Activated T-cell treated with anti-CD3 and anti-CD28 coated beads, Interleukin-2, amount 50 U/mL, for 72 hours (primary cell): ENCODE results near the gene ABHD13. TPM values are rescaled to one million over a fixed set of nuclear protein-coding genes. Genes with fewer than 3 reads are reported as not detected.

ENCODE experiments used
- ATAC-seq, 2 donors: fragments of 150-1000 bp; cut with Tn5 transposase; replicated peaks in 1 of 2; 2 replicates each; pipeline ENCODE4 v1.10.0; 2021; ENCODE audit warnings: moderate library complexity in 2 of 2, mild to moderate bottlenecking in 1 of 2
- DNase-seq, 2 donors: peaks; one replicate each; pipeline ENCODE4 v3.0.0; 2021 to 2022; ENCODE audit warnings: mixed read lengths in 1 of 2
- H3K27ac Mint-ChIP-seq: one replicate; pipeline ENCODE4 v1.8.0; 2022; ENCODE audit warnings: mild to moderate bottlenecking, moderate library complexity, mixed read lengths
- H3K27me3 Mint-ChIP-seq: one replicate; pipeline ENCODE4 v1.8.0; 2022; ENCODE audit warnings: low read depth, mixed read lengths
- H3K36me3 Mint-ChIP-seq, 2 donors: one replicate each; pipeline ENCODE4 v1.8.0; 2022; ENCODE audit warnings: mixed read lengths in 2 of 2, mild to moderate bottlenecking in 1 of 2; ENCODE audit not compliant: insufficient read depth in 2 of 2
- H3K4me1 Mint-ChIP-seq: one replicate; pipeline ENCODE4 v1.8.0; 2022; ENCODE audit warnings: low read depth, mixed read lengths
- H3K4me3 Mint-ChIP-seq, 2 donors: one replicate each; pipeline ENCODE4 v1.8.0; 2022; ENCODE audit warnings: mild to moderate bottlenecking in 2 of 2, mixed read lengths in 2 of 2, moderate library complexity in 2 of 2
- H3K9me3 Mint-ChIP-seq, 2 donors: one replicate each; pipeline ENCODE4 v1.8.0; 2022; ENCODE audit warnings: mixed read lengths in 2 of 2
- total RNA-seq, 2 donors: library from RNA; stranded (reverse); gene quantifications; one replicate each; pipeline ENCODE4 v1.2.3, GENCODE V29; 2022

The ABHD13 gene
- total RNA-seq, 2 donors from 2014 or later = 5.3 to 6.5 TPM

- Mint-ChIP-seq H3K27ac (no peak overlapping the region), H3K9me3 (no peaks in the 10 kb centered on the region), H3K4me1 (peaks cover 7% of the 10 kb centered on the region), H3K4me3 (no peak overlapping the region), H3K36me3 (no peaks in the 10 kb centered on the region), H3K27me3 (no peaks in the 10 kb centered on the region)
- no peak for ATAC-seq
- no peak for DNase-seq
These were observed 57.9 kb downstream of the ABHD13 start for GRCh38 chr13:108276060-108276459.

GRCh38 chr13:108278466-108278865 is 60.3 kb downstream of the ABHD13 start:
- no peak for ATAC-seq
- H3K36me3 Mint-ChIP-seq = no peaks in the 10 kb centered on the region
- no peak overlapping the region for H3K4me3 Mint-ChIP-seq
- no peak overlapping the region for H3K27ac Mint-ChIP-seq
- no peaks in the 10 kb centered on the region for H3K9me3 Mint-ChIP-seq
- H3K4me1 Mint-ChIP-seq = no peaks in the 10 kb centered on the region
- no peaks in the 10 kb centered on the region for H3K27me3 Mint-ChIP-seq
- DNase-seq = no peak

- Mint-ChIP-seq H3K4me1 (no peaks in the 10 kb centered on the region), H3K4me3 (no peak overlapping the region), H3K9me3 (no peaks in the 10 kb centered on the region), H3K27ac (no peak overlapping the region), H3K27me3 (no peaks in the 10 kb centered on the region), H3K36me3 (no peaks in the 10 kb centered on the region)
- ATAC-seq (no peak), DNase-seq (no peak)
These were observed 63.7 kb downstream of the ABHD13 start for GRCh38 chr13:108281901-108282300.

GRCh38 chr13:108283110-108283509 is 64.9 kb downstream of the ABHD13 start:
- no peak overlapping the region for H3K27ac Mint-ChIP-seq
- H3K27me3 Mint-ChIP-seq = no peaks in the 10 kb centered on the region
- no peaks in the 10 kb centered on the region for H3K4me1 Mint-ChIP-seq
- DNase-seq (no peak), ATAC-seq (no peak)
- no peak overlapping the region for H3K4me3 Mint-ChIP-seq
- no peaks in the 10 kb centered on the region for H3K36me3 Mint-ChIP-seq
- no peaks in the 10 kb centered on the region for H3K9me3 Mint-ChIP-seq

Other genes starting within 250 kb of the ABHD13 start
- gene LIG4, start 2.9 kb upstream of the ABHD13 start, total RNA-seq = 10 to 100 TPM in 1 of 2 donors, 1 to 10 TPM in 1; 10.0 to 10.3 TPM
- gene TNFSF13B, start 51.3 kb downstream of the ABHD13 start, total RNA-seq = 1 to 10 TPM; 2.7 TPM